Activated T-helper 17 cell treated with anti-CD3 and anti-CD28 coated beads, Interleukin-2, amount 50 U/mL, for 72 hours (primary cell): ENCODE results near the gene ALPG. TPM values are rescaled to one million over a fixed set of nuclear protein-coding genes. Genes with fewer than 3 reads are reported as not detected.
"Not testable (repeated sequence)": the region's sequence is repeated elsewhere in the genome, so short reads cannot be mapped to it uniquely, and the experiment has no call there.

ENCODE experiments used
- ATAC-seq: fragments of 150-1000 bp; cut with Tn5 transposase; replicated peaks from 2 replicates; pipeline ENCODE4 v1.10.0; 2021; ENCODE audit warnings: mild to moderate bottlenecking, moderate library complexity
- H3K27ac Mint-ChIP-seq: one replicate; pipeline ENCODE4 v1.8.0; 2022; ENCODE audit warnings: mixed read lengths
- H3K27me3 Mint-ChIP-seq: one replicate; pipeline ENCODE4 v1.8.0; 2022; ENCODE audit warnings: mixed read lengths
- H3K36me3 Mint-ChIP-seq: one replicate; pipeline ENCODE4 v1.8.0; 2022; ENCODE audit warnings: low read depth, mild to moderate bottlenecking, mixed read lengths
- H3K4me1 Mint-ChIP-seq: one replicate; pipeline ENCODE4 v1.8.0; 2022; ENCODE audit warnings: mixed read lengths
- H3K4me3 Mint-ChIP-seq: one replicate; pipeline ENCODE4 v1.8.0; 2022; ENCODE audit warnings: mild to moderate bottlenecking, mixed read lengths
- H3K9me3 Mint-ChIP-seq: one replicate; pipeline ENCODE4 v1.8.0; 2022; ENCODE audit warnings: mixed read lengths
- total RNA-seq, 2 donors: library from RNA; stranded (reverse); gene quantifications; one replicate each; pipeline ENCODE4 v1.2.3, GENCODE V29; 2022

Gene ALPG
- total RNA-seq, 2 donors from 2014 or later, result not detected

- not testable (repeated sequence) for H3K27ac Mint-ChIP-seq, H3K9me3 Mint-ChIP-seq, H3K4me1 Mint-ChIP-seq, ATAC-seq, H3K4me3 Mint-ChIP-seq, H3K27me3 Mint-ChIP-seq, H3K36me3 Mint-ChIP-seq
Observed at GRCh38 chr2:232443669-232444408, 37.2 kb downstream of the ALPG start.

GRCh38 chr2:232444409-232445148 lies 37.9 kb downstream of the ALPG start:
- peak; percentile 71 for ATAC-seq
- Mint-ChIP-seq H3K4me3 (no peak overlapping the region), H3K9me3 (no peaks in the 10 kb centered on the region), H3K4me1 (no peaks in the 10 kb centered on the region), H3K36me3 (no peaks in the 10 kb centered on the region), H3K27me3 (no peaks in the 10 kb centered on the region), H3K27ac (no peak overlapping the region)

- H3K9me3 Mint-ChIP-seq, H3K27ac Mint-ChIP-seq, H3K36me3 Mint-ChIP-seq, H3K4me3 Mint-ChIP-seq, H3K4me1 Mint-ChIP-seq, ATAC-seq, H3K27me3 Mint-ChIP-seq: not testable (repeated sequence)
Observed at GRCh38 chr2:232445149-232445885, 38.7 kb downstream of the ALPG start.

- H3K4me1 Mint-ChIP-seq, H3K27ac Mint-ChIP-seq, H3K27me3 Mint-ChIP-seq, H3K9me3 Mint-ChIP-seq, H3K4me3 Mint-ChIP-seq, H3K36me3 Mint-ChIP-seq: not testable (repeated sequence)
- peak; percentile 46 for ATAC-seq
Observed at GRCh38 chr2:232446266-232446777, 39.7 kb downstream of the ALPG start.

GRCh38 chr2:232447091-232447620 lies 40.5 kb downstream of the ALPG start:
- ATAC-seq, result no peak
- no peak overlapping the region for H3K4me3 Mint-ChIP-seq
- H3K4me1 Mint-ChIP-seq, result no peaks in the 10 kb centered on the region
- no peaks in the 10 kb centered on the region for H3K36me3 Mint-ChIP-seq
- no peak overlapping the region for H3K27ac Mint-ChIP-seq
- H3K27me3 Mint-ChIP-seq, result no peaks in the 10 kb centered on the region
- no peaks in the 10 kb centered on the region for H3K9me3 Mint-ChIP-seq

- no peaks in the 10 kb centered on the region for H3K4me1 Mint-ChIP-seq
- ATAC-seq, result no peak
- no peaks in the 10 kb centered on the region for H3K9me3 Mint-ChIP-seq
- H3K27ac Mint-ChIP-seq, result no peak overlapping the region
- H3K36me3 Mint-ChIP-seq, result no peaks in the 10 kb centered on the region
- H3K4me3 Mint-ChIP-seq, result no peak overlapping the region
- no peaks in the 10 kb centered on the region for H3K27me3 Mint-ChIP-seq
Observed at GRCh38 chr2:232447638-232448303, 41.1 kb downstream of the ALPG start.

GRCh38 chr2:232448304-232448690 lies 41.7 kb downstream of the ALPG start:
- Mint-ChIP-seq H3K9me3 (no peaks in the 10 kb centered on the region), H3K4me3 (no peak overlapping the region), H3K36me3 (no peaks in the 10 kb centered on the region), H3K4me1 (no peaks in the 10 kb centered on the region), H3K27ac (no peak overlapping the region), H3K27me3 (no peaks in the 10 kb centered on the region)
- ATAC-seq, result no peak

- Mint-ChIP-seq H3K9me3 (no peaks in the 10 kb centered on the region), H3K27ac (no peak overlapping the region), H3K27me3 (no peaks in the 10 kb centered on the region), H3K4me3 (no peak overlapping the region), H3K4me1 (no peaks in the 10 kb centered on the region), H3K36me3 (no peaks in the 10 kb centered on the region)
- no peak for ATAC-seq
Observed at GRCh38 chr2:232449964-232450363, 43.3 kb downstream of the ALPG start.

GRCh38 chr2:232451645-232452044 lies 45.0 kb downstream of the ALPG start:
- not testable (repeated sequence) for H3K27ac Mint-ChIP-seq, H3K27me3 Mint-ChIP-seq, H3K4me1 Mint-ChIP-seq, H3K9me3 Mint-ChIP-seq, H3K4me3 Mint-ChIP-seq, ATAC-seq, H3K36me3 Mint-ChIP-seq

GRCh38 chr2:232454630-232455029 lies 48.0 kb downstream of the ALPG start:
- H3K4me1 Mint-ChIP-seq, result no peaks in the 10 kb centered on the region
- H3K4me3 Mint-ChIP-seq, result no peak overlapping the region
- H3K27ac Mint-ChIP-seq, result no peak overlapping the region
- ATAC-seq, result no peak
- no peaks in the 10 kb centered on the region for H3K9me3 Mint-ChIP-seq
- peaks cover 5% of the 10 kb centered on the region for H3K27me3 Mint-ChIP-seq
- H3K36me3 Mint-ChIP-seq, result no peaks in the 10 kb centered on the region

GRCh38 chr2:232455426-232456255 lies 49.0 kb downstream of the ALPG start, which contains the start of gene ALPI:
Gene ALPI (plus strand): TSS chr2:232456153. CDS start chr2:232456200, 47 bp downstream.
- Mint-ChIP-seq H3K36me3 (no peaks in the 10 kb centered on the region), H3K4me3 (no peak within 1 kb of the TSS), H3K9me3 (no peaks in the 10 kb centered on the region), H3K4me1 (no peaks in the 10 kb centered on the region), H3K27me3 (peaks cover 10% of the 10 kb centered on the region), H3K27ac (no peak within 1 kb of the TSS)
- no peak for ATAC-seq

GRCh38 chr2:232456296-232457120 lies 49.9 kb downstream of the ALPG start:
- Mint-ChIP-seq H3K27me3 (peaks cover 10% of the 10 kb centered on the region), H3K9me3 (no peaks in the 10 kb centered on the region), H3K36me3 (no peaks in the 10 kb centered on the region), H3K4me3 (no peak overlapping the region), H3K27ac (no peak overlapping the region), H3K4me1 (no peaks in the 10 kb centered on the region)
- no peak for ATAC-seq
